ENCODE measurements around the gene LAMA2.

- TF ChIP-seq CTCF (IDR thresholded peaks at IDR 0.05), result no peak
- no peak for TF ChIP-seq EP300 (IDR thresholded peaks at IDR 0.05)
- TF ChIP-seq POLR2A (IDR thresholded peaks at IDR 0.05), result no peak
Observed at GRCh38 chr6:129111853-129112252, 228.9 kb downstream of the LAMA2 start.

Measured in sigmoid colon (tissue), 4 donors.